ENCODE measurements around the gene TNIK. TPM values are rescaled to one million over a fixed set of nuclear protein-coding genes. Genes with fewer than 3 reads are reported as not detected.

The TNIK gene
- total RNA-seq, 2 experiments from 2014 or later: 27.0 to 28.8 TPM

- Mint-ChIP-seq H3K4me1 (ENCODE audit: low read depth) (peaks cover 40% of the 10 kb centered on the region), H3K27me3 (ENCODE audit: low read depth) (no peaks in the 10 kb centered on the region), H3K4me3 (no peak overlapping the region), H3K36me3 (ENCODE audit: low read depth) (peaks cover 22% of the 10 kb centered on the region), H3K27ac (peak overlapping the region; percentile 74), H3K9me3 (no peaks in the 10 kb centered on the region)
- DNase-seq: peak; percentile 25
- CTCF ChIA-PET: no interaction called here
- intact Hi-C loops (cut with micrococcal nuclease): loop anchor here (1.0 to 10.0 kb wide), 4 partner anchors 12 to 926 kb away; no protein-coding TSS in a partner anchor
Observed at GRCh38 chr3:171178714-171179113, 281.5 kb downstream of the TNIK start.

- peaks cover 36% of the 10 kb centered on the region for H3K4me1 Mint-ChIP-seq (ENCODE audit: low read depth)
- no peaks in the 10 kb centered on the region for H3K9me3 Mint-ChIP-seq
- H3K36me3 Mint-ChIP-seq (ENCODE audit: low read depth): peaks cover 20% of the 10 kb centered on the region
- no peak for DNase-seq
- H3K4me3 Mint-ChIP-seq: no peak overlapping the region
- H3K27ac Mint-ChIP-seq: no peak overlapping the region
- H3K27me3 Mint-ChIP-seq (ENCODE audit: low read depth): no peaks in the 10 kb centered on the region
- CTCF ChIA-PET: interaction anchor here (0.7 kb wide), 2 partner anchors 266 to 863 kb away, joined by 3 read pairs; no protein-coding TSS in a partner anchor
- intact Hi-C loops (cut with micrococcal nuclease): loop anchor here (10.0 kb wide), 1 partner anchor 927 kb away; no protein-coding TSS in a partner anchor
Observed at GRCh38 chr3:171177553-171177952, 282.7 kb downstream of the TNIK start.

DNA sequence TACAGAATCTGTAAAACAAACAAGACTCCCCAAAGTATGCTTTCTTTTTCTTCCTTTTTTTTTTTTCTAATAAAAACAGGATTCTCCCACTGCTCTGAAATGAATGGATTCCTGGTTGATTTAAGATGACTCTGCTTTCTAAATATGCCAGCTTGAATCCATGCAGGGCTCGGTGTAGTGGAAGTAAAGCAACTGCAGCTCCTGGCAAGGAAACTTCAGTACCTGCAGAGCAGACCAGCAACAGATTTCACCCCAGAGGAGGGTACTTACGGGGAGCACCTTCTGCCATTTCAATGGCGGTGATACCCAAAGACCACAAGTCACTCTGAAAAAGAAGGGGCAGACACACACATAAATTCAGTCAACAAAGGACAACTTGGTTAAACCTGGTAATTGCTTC lies 283.1 kb downstream of the TNIK start:
- no peaks in the 10 kb centered on the region for H3K27me3 Mint-ChIP-seq (ENCODE audit: low read depth)
- peaks cover 22% of the 10 kb centered on the region for H3K36me3 Mint-ChIP-seq (ENCODE audit: low read depth)
- H3K4me3 Mint-ChIP-seq: no peak overlapping the region
- CTCF ChIA-PET: interaction anchor here (0.7 kb wide), 2 partner anchors 267 to 864 kb away, joined by 3 read pairs; no protein-coding TSS in a partner anchor
- H3K27ac Mint-ChIP-seq: no peak overlapping the region
- intact Hi-C loops (cut with micrococcal nuclease): loop anchor here (10.0 kb wide), 1 partner anchor 928 kb away; no protein-coding TSS in a partner anchor
- H3K4me1 Mint-ChIP-seq (ENCODE audit: low read depth): peaks cover 36% of the 10 kb centered on the region
- H3K9me3 Mint-ChIP-seq: no peaks in the 10 kb centered on the region
- no peak for DNase-seq

DNA sequence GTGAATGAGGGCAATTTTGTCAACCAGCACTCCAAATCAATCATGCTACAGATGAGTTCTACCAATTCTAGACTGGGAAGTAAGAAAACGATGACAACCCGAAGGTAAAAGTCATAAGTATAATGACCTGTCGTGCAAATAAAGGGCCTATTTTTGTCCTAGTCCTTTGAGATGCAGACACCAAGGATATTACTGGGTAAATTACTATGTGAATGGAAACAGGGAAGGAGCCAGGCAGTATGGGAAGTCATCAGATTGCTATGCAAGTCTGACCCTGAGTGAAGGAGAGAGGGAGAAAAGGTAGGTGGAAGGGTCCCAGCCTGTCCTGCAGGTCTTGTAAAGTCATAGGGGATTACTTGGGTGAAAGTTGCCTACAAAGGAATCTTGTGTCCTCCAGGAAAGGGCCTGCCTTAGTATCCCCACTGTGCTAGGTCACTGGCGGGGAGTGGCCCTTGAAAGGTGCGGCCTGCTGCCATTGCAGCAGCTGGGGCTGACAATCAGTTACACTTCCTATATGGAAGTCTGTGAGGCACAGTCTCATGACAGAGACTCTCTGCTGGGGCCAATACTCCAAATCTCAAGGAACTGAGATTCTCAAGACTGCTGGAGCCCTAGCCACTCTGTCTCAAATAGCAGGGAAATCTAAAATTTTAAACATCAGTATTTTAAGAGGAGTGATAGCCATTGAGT lies 283.8 kb downstream of the TNIK start:
- Mint-ChIP-seq H3K4me3 (no peak overlapping the region), H3K36me3 (ENCODE audit: low read depth) (peaks cover 25% of the 10 kb centered on the region), H3K9me3 (no peaks in the 10 kb centered on the region), H3K27me3 (ENCODE audit: low read depth) (no peaks in the 10 kb centered on the region), H3K4me1 (ENCODE audit: low read depth) (peaks cover 33% of the 10 kb centered on the region), H3K27ac (no peak overlapping the region)
- intact Hi-C loops (cut with micrococcal nuclease): loop anchor here (10.0 kb wide), 1 partner anchor 928 kb away; no protein-coding TSS in a partner anchor
- no peak for DNase-seq
- CTCF ChIA-PET: no interaction called here

DNA sequence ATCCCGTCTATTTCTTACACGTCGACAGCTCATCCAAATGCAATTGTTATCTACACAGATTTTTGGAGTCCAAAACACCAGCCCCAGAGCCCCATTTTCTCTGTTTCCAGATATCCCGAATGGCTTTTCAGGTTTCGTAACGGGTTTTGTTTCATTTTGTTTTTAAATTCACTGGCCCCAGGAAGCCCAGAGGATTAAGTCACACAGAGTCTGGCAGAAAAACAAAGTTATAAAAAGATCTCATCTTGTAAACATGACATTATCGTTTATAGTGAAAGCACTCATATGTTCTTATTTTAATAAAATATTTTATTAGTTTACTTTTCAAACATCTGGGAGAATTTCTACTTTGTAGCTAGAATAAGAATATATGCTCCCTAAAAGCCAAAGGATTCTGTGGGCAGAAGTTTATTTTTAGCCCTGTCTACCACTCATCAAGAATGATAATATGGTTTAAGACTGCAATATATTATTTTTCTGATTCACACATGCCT lies 284.4 kb downstream of the TNIK start:
- peaks cover 31% of the 10 kb centered on the region for H3K4me1 Mint-ChIP-seq (ENCODE audit: low read depth)
- H3K9me3 Mint-ChIP-seq: no peaks in the 10 kb centered on the region
- CTCF ChIA-PET: interaction anchor here (0.9 to 1.1 kb wide), 3 partner anchors 10 to 390 kb away, joined by 4 to 5 read pairs (median 4); no protein-coding TSS in a partner anchor
- H3K27me3 Mint-ChIP-seq (ENCODE audit: low read depth): no peaks in the 10 kb centered on the region
- H3K4me3 Mint-ChIP-seq: no peak overlapping the region
- peaks cover 26% of the 10 kb centered on the region for H3K36me3 Mint-ChIP-seq (ENCODE audit: low read depth)
- no peak for DNase-seq
- intact Hi-C loops (cut with micrococcal nuclease): loop anchor here (10.0 kb wide), 1 partner anchor 929 kb away; no protein-coding TSS in a partner anchor
- H3K27ac Mint-ChIP-seq: no peak overlapping the region

DNA sequence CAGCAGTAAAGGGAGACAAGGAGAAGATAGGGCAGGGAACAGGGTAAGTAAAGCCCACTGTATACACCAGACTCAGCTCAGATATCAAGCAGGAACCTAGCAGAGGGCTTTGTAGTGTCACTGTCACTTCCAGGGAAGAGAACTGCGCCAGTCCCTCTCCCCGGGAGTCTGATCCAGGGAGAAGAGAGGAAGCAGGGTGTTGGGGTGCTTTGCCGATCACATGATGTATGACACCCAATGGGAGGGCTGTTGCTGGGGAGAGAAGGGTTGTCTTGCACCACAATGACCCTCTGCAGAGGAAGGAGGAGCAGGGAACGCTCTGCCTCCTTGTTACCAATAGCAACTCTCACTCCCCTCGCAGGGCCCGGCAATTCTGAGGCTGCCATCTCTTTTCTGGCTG lies 286.5 kb downstream of the TNIK start:
- no peak overlapping the region for H3K27ac Mint-ChIP-seq
- intact Hi-C loops (cut with micrococcal nuclease): loop anchor here (10.0 kb wide), 1 partner anchor 931 kb away; no protein-coding TSS in a partner anchor
- H3K4me3 Mint-ChIP-seq: no peak overlapping the region
- H3K9me3 Mint-ChIP-seq: no peaks in the 10 kb centered on the region
- DNase-seq: no peak
- H3K36me3 Mint-ChIP-seq (ENCODE audit: low read depth): peaks cover 24% of the 10 kb centered on the region
- no peaks in the 10 kb centered on the region for H3K27me3 Mint-ChIP-seq (ENCODE audit: low read depth)
- CTCF ChIA-PET: interaction anchor here (0.7 to 1.3 kb wide), 3 partner anchors 9 to 1258 kb away, joined by 3 read pairs; no protein-coding TSS in a partner anchor
- H3K4me1 Mint-ChIP-seq (ENCODE audit: low read depth): peaks cover 20% of the 10 kb centered on the region

GRCh38 chr3:171172070-171172469 lies 288.1 kb downstream of the TNIK start:
- H3K4me3 Mint-ChIP-seq: no peak overlapping the region
- peaks cover 10% of the 10 kb centered on the region for H3K4me1 Mint-ChIP-seq (ENCODE audit: low read depth)
- DNase-seq: peak; percentile 49
- CTCF ChIA-PET: interaction anchor here (0.6 kb wide), 1 partner anchor 9 kb away, joined by 3 read pairs; no protein-coding TSS in a partner anchor
- no peaks in the 10 kb centered on the region for H3K9me3 Mint-ChIP-seq
- H3K27me3 Mint-ChIP-seq (ENCODE audit: low read depth): no peaks in the 10 kb centered on the region
- intact Hi-C loops (cut with micrococcal nuclease): loop anchor here (10.0 kb wide), 1 partner anchor 933 kb away; no protein-coding TSS in a partner anchor
- H3K36me3 Mint-ChIP-seq (ENCODE audit: low read depth): peaks cover 22% of the 10 kb centered on the region
- H3K27ac Mint-ChIP-seq: no peak overlapping the region

DNA sequence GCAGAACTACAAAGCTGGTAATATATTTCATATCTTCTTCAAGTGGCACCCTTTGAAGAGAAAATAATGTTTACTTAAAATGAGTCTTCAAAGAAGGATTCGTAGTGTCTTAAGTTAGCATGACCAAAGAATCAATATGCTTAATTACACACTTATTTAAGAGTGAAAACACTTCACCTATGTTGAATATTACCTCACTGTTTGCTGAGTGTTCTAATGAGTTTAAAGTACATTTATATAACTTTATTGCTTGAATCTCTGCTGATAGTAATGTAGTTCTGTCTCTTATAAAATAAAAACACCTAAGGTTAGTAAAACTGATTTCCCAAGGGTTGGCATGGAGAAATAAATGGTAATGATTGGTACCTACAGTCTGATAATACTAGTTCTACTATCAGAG lies 290.3 kb downstream of the TNIK start:
- DNase-seq: no peak
- H3K4me3 Mint-ChIP-seq: no peak overlapping the region
- H3K27ac Mint-ChIP-seq: no peak overlapping the region
- H3K36me3 Mint-ChIP-seq (ENCODE audit: low read depth): peaks cover 31% of the 10 kb centered on the region
- no peaks in the 10 kb centered on the region for H3K9me3 Mint-ChIP-seq
- peaks cover 25% of the 10 kb centered on the region for H3K4me1 Mint-ChIP-seq (ENCODE audit: low read depth)
- intact Hi-C loops (cut with micrococcal nuclease): loop anchor here (5.0 to 10.0 kb wide), 2 partner anchors 662 to 935 kb away; no protein-coding TSS in a partner anchor
- H3K27me3 Mint-ChIP-seq (ENCODE audit: low read depth): no peaks in the 10 kb centered on the region
- CTCF ChIA-PET: no interaction called here

DNA sequence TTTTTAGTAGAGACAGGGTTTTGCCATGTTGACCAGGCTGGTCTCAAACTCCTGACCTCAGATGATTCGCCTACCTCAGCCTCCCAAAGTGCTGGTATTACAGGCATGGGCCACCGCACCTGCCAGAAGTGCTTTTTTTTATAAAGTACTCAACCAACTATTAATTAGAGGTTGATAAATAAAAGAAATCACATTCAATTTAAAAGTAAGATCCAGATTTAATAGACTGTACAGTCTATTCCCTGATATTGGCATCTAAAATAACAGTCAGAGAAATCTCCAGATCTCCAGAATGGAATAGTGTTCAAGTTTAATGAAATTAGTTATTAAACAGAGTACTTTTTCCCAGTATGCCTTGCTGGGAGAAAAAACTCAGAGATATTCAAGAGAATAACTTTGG lies 290.8 kb downstream of the TNIK start:
- intact Hi-C loops (cut with micrococcal nuclease): loop anchor here (5.0 kb wide), 1 partner anchor 663 kb away; no protein-coding TSS in a partner anchor
- Mint-ChIP-seq H3K36me3 (ENCODE audit: low read depth) (peaks cover 34% of the 10 kb centered on the region), H3K4me3 (no peak overlapping the region), H3K27me3 (ENCODE audit: low read depth) (no peaks in the 10 kb centered on the region), H3K9me3 (no peaks in the 10 kb centered on the region), H3K4me1 (ENCODE audit: low read depth) (peaks cover 21% of the 10 kb centered on the region), H3K27ac (no peak overlapping the region)
- no peak for DNase-seq
- CTCF ChIA-PET: no interaction called here

DNA sequence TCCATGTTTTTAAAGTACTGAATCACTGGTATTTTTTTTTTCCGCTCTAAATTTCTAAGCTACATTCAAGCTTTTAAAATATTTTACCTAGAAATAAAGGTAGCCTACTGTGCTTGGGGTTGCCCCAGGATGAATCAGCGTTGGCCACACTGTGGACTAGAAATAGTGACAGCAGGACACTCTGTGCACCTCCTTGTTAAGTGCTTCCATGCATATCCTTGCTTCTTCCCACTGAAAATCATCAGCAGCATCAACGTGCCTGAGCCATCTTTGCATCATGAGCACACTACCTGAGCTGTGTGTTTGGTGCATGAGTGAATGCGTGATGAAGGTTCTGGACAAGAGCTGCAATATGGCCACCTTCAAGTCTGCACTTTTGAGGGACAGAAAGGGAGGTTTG lies 291.7 kb downstream of the TNIK start:
- Mint-ChIP-seq H3K36me3 (ENCODE audit: low read depth) (peaks cover 40% of the 10 kb centered on the region), H3K4me3 (no peak overlapping the region), H3K27ac (no peak overlapping the region), H3K9me3 (no peaks in the 10 kb centered on the region), H3K4me1 (ENCODE audit: low read depth) (peaks cover 21% of the 10 kb centered on the region), H3K27me3 (ENCODE audit: low read depth) (no peaks in the 10 kb centered on the region)
- DNase-seq: no peak
- intact Hi-C loops (cut with micrococcal nuclease): loop anchor here (5.0 kb wide), 1 partner anchor 664 kb away; no protein-coding TSS in a partner anchor
- CTCF ChIA-PET: interaction anchor here (1.0 to 1.4 kb wide), 3 partner anchors 34 to 209 kb away, joined by 3 read pairs; no protein-coding TSS in a partner anchor

DNA sequence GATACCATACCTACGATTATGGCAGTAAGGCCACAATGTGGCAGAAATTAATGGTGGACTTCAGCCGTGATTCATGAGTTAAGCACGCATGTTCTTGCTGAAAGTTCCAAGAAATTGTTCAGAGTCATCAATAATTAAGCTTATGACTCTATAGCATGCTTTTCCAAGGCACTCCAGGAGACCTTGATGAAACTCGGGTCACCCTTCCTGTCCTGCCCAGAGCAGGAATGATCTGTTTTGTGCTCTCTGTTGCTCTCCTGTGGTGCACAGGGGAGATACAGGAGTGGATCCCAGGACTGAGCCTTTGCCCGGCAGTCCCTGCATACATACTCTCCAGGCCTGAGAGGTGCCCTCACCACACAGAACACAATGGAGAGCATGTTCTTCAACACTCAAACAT lies 292.1 kb downstream of the TNIK start:
- Mint-ChIP-seq H3K9me3 (no peaks in the 10 kb centered on the region), H3K36me3 (ENCODE audit: low read depth) (peaks cover 41% of the 10 kb centered on the region), H3K4me3 (no peak overlapping the region), H3K27ac (no peak overlapping the region), H3K4me1 (ENCODE audit: low read depth) (peaks cover 22% of the 10 kb centered on the region), H3K27me3 (ENCODE audit: low read depth) (no peaks in the 10 kb centered on the region)
- intact Hi-C loops (cut with micrococcal nuclease): loop anchor here (5.0 kb wide), 1 partner anchor 664 kb away; no protein-coding TSS in a partner anchor
- DNase-seq: no peak
- CTCF ChIA-PET: interaction anchor here (0.5 to 1.4 kb wide), 4 partner anchors 35 to 212 kb away, joined by 3 read pairs; no protein-coding TSS in a partner anchor

DNA sequence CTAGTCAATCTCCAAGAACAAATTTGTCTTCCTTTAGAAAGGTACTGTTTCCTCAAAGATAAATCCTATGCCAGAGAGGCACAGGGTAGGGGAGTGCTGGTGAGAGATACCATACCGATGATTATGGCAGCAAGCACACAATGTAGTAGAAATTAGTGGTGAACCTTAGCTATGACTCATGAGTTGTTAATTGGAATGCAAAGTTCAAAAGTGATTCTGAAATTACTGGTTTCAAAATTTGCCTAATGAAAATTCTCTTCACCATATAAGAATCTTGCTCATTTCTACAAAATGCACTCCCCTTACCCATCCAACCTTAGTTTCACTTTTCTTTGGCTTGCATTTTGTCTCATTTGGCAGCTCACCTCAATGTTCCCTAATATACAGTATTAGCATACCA lies 294.2 kb downstream of the TNIK start:
- intact Hi-C loops (cut with micrococcal nuclease): loop anchor here (1.0 to 5.0 kb wide), 7 partner anchors 12 to 666 kb away; partner anchors contain the start of gene TNIK
- peak overlapping the region; percentile 73 for H3K27ac Mint-ChIP-seq
- no peaks in the 10 kb centered on the region for H3K27me3 Mint-ChIP-seq (ENCODE audit: low read depth)
- CTCF ChIA-PET: interaction anchor here (1.0 to 1.2 kb wide), 4 partner anchors 9 to 400 kb away, joined by 3 to 8 read pairs (median 4); no protein-coding TSS in a partner anchor
- no peaks in the 10 kb centered on the region for H3K9me3 Mint-ChIP-seq
- H3K4me1 Mint-ChIP-seq (ENCODE audit: low read depth): peaks cover 25% of the 10 kb centered on the region
- H3K36me3 Mint-ChIP-seq (ENCODE audit: low read depth): peaks cover 40% of the 10 kb centered on the region
- DNase-seq: peak; percentile 32
- peak overlapping the region; percentile 33 for H3K4me3 Mint-ChIP-seq
